Tibial artery (tissue), 4 donors: ENCODE data around the gene UNC93A.
"Not testable (repeated sequence)": the region's sequence is repeated elsewhere in the genome, so short reads cannot be mapped to it uniquely, and the experiment has no call there.

ENCODE experiments used
- DNase-seq, 2 donors: peaks; one replicate each; pipeline ENCODE4 v3.0.0-alpha.2; 2019
- H3K27ac ChIP-seq, 2 donors: fragments of 200-600 bp; sonication (generic) in 1 of 2; 1 replicate in 1 of 2; 2 replicates in 1 of 2; pipeline ENCODE4 v1.5.1; 2018 to 2019; ENCODE audit warnings: mild to moderate bottlenecking in 1 of 2
- H3K27me3 ChIP-seq, 2 donors: fragments of 200-600 bp; sonication (generic) in 1 of 2; one replicate each; pipeline versions ENCODE4 v1.5.1 to v1.6.0; 2016 to 2019
- H3K36me3 ChIP-seq, 3 donors: fragments of 200-600 bp; sonication (generic) in 2 of 3; one replicate each; pipeline ENCODE4 v1.5.1; 2016 to 2019; ENCODE audit warnings: mild to moderate bottlenecking in 2 of 3
- H3K4me1 ChIP-seq, 4 donors: fragments of 200-600 bp; sonication (generic) in 2 of 4; 1 replicate in 3 of 4; 2 replicates in 1 of 4; pipeline ENCODE4 v1.5.1; 2016 to 2019
- H3K4me3 ChIP-seq, 2 donors: fragments of 200-600 bp; sonication (generic) in 1 of 2; 1 replicate in 1 of 2; 2 replicates in 1 of 2; pipeline ENCODE4 v1.5.1; 2018 to 2019; ENCODE audit warnings: mild to moderate bottlenecking in 2 of 2
- H3K9me3 ChIP-seq, 3 donors: fragments of 200-600 bp; sonication (generic) in 1 of 3; one replicate each; pipeline ENCODE4 v1.5.1; 2016 to 2019
- intact Hi-C: fragments of 100-400 bp; cut with DNase I; formaldehyde crosslinking; loops from one replicate; pipeline ENCODE4 v1.15.0; 2023; ENCODE audit warnings: low total_unique reads
- TF ChIP-seq, protein P1 (sequence below), 2 experiments: fragments of 200-600 bp in 1 of 2; fragments of 450-650 bp in 1 of 2; IDR thresholded peaks; one replicate each; pipeline ENCODE4 v1.5.1; 2017 to 2019; ENCODE audit warnings: antibody characterized with exemption in 2 of 2, mild to moderate bottlenecking in 1 of 2, moderate library complexity in 1 of 2

The UNC93A gene

DNA sequence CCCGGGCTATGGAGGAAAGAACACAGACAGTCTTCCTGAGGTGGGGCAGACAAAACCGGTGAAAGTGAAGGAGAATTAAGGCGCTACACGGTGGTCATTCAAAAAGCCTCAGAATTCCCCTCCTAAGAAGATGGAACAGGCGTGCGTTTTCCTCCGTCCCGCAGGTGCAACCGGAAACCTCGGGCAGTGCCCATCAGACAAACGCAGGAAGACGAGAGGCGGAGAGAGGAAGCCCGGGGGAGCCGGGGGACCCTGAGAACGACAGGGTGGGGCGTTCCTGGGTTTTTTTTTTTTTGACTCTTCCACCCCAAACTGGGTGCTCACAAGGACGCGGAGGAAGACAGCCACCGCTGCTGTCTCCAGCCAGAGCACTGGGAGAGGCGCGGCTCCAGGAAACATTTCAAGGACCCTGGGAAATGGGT is 59.2 kb downstream of the UNC93A start:
- Histone ChIP-seq H3K27me3 (peaks cover 0 to 48% of the 10 kb centered on the region in 2 donors), H3K4me1 (peaks cover 0 to 17% (median 12%) of the 10 kb centered on the region in 4 donors), H3K9me3 (peaks cover 0 to 5% (median 4%) of the 10 kb centered on the region in 3 donors), H3K36me3 (no peaks in the 10 kb centered on the region), H3K4me3 (peak overlapping the region in 1 of 2 donors; percentile 47), H3K27ac (no peak overlapping the region)
- intact Hi-C loops: no loop called here
- DNase-seq: no peak
- TF ChIP-seq, protein P1, sequence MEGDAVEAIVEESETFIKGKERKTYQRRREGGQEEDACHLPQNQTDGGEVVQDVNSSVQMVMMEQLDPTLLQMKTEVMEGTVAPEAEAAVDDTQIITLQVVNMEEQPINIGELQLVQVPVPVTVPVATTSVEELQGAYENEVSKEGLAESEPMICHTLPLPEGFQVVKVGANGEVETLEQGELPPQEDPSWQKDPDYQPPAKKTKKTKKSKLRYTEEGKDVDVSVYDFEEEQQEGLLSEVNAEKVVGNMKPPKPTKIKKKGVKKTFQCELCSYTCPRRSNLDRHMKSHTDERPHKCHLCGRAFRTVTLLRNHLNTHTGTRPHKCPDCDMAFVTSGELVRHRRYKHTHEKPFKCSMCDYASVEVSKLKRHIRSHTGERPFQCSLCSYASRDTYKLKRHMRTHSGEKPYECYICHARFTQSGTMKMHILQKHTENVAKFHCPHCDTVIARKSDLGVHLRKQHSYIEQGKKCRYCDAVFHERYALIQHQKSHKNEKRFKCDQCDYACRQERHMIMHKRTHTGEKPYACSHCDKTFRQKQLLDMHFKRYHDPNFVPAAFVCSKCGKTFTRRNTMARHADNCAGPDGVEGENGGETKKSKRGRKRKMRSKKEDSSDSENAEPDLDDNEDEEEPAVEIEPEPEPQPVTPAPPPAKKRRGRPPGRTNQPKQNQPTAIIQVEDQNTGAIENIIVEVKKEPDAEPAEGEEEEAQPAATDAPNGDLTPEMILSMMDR (IDR thresholded peaks at IDR 0.05): no peak

DNA sequence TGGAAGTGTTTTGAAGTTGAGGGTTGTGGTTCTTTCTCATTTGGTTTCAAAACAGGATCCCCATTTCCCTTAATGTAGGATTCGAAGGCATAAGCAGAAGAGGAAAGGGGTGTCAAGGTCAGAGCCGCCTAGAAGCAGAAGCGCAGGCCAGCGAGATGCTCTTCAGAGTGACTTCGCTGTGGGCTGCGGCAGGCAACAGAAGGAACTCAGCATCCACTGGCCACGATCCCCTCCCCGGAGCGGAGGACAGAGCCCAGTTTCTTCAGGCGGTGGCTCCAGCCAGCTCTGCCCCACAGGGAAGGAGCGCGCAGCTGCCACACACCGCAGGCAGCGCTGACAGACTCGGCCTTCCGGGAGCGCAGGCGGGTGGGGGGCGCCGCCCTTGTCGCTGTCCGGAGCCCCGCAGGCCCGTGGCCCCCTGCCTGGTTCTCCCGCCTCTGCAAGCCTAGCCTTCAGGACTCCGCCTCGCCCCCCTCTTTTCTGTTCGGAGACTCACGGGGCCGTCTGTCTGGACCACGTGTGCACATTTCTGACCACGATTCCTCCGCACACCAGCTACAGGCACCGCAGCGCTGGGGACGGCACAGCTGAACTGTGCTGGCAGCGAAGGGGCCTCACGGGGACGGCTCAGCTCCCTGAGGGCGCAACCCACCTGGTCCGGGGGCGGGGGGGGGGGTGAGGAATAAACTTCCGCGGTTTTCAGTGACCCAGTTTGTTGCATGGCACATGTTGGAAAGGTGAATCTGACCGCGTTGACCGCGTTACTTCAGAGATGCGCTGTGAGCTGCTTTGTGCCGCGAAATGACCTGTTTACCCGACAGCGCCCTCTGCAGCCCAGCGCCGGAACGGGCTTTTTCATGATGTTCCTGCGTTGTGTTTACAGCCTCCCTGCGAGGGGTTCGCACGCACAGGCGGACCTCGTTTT is 59.9 kb downstream of the UNC93A start:
- peaks cover 0 to 51% of the 10 kb centered on the region in 2 donors for H3K27me3 ChIP-seq
- no peak overlapping the region for H3K27ac ChIP-seq
- intact Hi-C loops: no loop called here
- H3K36me3 ChIP-seq: no peaks in the 10 kb centered on the region
- H3K4me1 ChIP-seq: peaks cover 0 to 17% (median 12%) of the 10 kb centered on the region in 4 donors
- H3K9me3 ChIP-seq: peaks cover 0 to 5% (median 4%) of the 10 kb centered on the region in 3 donors
- H3K4me3 ChIP-seq: peak overlapping the region; percentile 38 to 47
- TF ChIP-seq, protein P1 (IDR thresholded peaks at IDR 0.05): peak; percentile 35 to 39
- peak in 1 of 2 donors; percentile 60 for DNase-seq

- Histone ChIP-seq H3K27ac (no peak overlapping the region), H3K36me3 (no peaks in the 10 kb centered on the region), H3K9me3 (peaks cover 0 to 5% (median 4%) of the 10 kb centered on the region in 3 donors), H3K4me1 (peaks cover 0 to 17% (median 12%) of the 10 kb centered on the region in 4 donors), H3K27me3 (peaks cover 0 to 53% of the 10 kb centered on the region in 2 donors), H3K4me3 (peak overlapping the region in 1 of 2 donors; percentile 47)
- intact Hi-C loops: no loop called here
- TF ChIP-seq, protein P1 (IDR thresholded peaks at IDR 0.05): no peak
- no peak for DNase-seq
Observed at GRCh38 chr6:167351656-167352345, 60.7 kb downstream of the UNC93A start.

- DNase-seq: no peak
- TF ChIP-seq, protein P1 (IDR thresholded peaks at IDR 0.05): no peak
- peaks cover 0 to 26% of the 10 kb centered on the region in 2 donors for H3K27me3 ChIP-seq
- peaks cover 0 to under 1% (median 0%) of the 10 kb centered on the region in 4 donors for H3K4me1 ChIP-seq
- intact Hi-C loops: no loop called here
- no peak overlapping the region for H3K4me3 ChIP-seq
- H3K27ac ChIP-seq: no peak overlapping the region
- peaks cover 0 to 5% (median 4%) of the 10 kb centered on the region in 3 donors for H3K9me3 ChIP-seq
- H3K36me3 ChIP-seq: no peaks in the 10 kb centered on the region
Observed at GRCh38 chr6:167356874-167357273, 65.8 kb downstream of the UNC93A start.

GRCh38 chr6:167358394-167358793 is 67.3 kb downstream of the UNC93A start:
- H3K9me3 ChIP-seq, H3K36me3 ChIP-seq, H3K4me1 ChIP-seq, H3K4me3 ChIP-seq, intact Hi-C loops, H3K27ac ChIP-seq, DNase-seq: not testable (repeated sequence)
- peaks cover 0 to 15% of the 10 kb centered on the region in 2 donors for H3K27me3 ChIP-seq

DNA sequence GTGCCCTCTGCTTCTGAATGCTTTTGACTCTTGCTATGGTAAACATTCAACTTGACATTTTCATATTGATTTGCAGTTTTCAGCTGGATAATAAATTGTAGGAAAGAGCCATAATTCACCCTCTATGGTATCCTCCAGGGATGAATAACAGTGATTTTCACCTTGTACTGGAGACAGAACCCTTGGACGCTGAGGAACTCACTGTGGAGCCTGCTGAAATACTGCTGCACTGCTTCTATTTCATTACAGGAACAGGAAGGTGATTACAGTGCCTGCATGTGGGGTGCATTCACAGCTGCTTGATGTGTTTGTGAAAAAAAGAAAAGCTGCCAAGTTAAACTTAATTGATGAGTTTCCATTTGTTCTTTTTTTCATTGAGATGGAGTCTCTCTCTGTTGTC is 70.1 kb downstream of the UNC93A start:
- H3K36me3 ChIP-seq, H3K27ac ChIP-seq, H3K9me3 ChIP-seq, H3K27me3 ChIP-seq, H3K4me1 ChIP-seq, H3K4me3 ChIP-seq, intact Hi-C loops, DNase-seq: not testable (repeated sequence)
